SU-DHL-6 (cell line): ENCODE results near the gene RGS6.

Experiments used
- H2AFZ ChIP-seq: fragments of 200-600 bp; sonication (generic); 2 replicates; pipeline ENCODE4 v1.6.1; 2014; ENCODE audit warnings: low read depth, mild to moderate bottlenecking, moderate library complexity, mixed read lengths, antibody characterized with exemption, low read length; ENCODE audit not compliant: severe bottlenecking
- H3F3A ChIP-seq: fragments of 200-600 bp; shearing (Covaris generic); 2 replicates; pipeline ENCODE4 v1.6.0; 2016; ENCODE audit warnings: antibody characterized with exemption, mild to moderate bottlenecking; ENCODE audit not compliant: insufficient read depth
- H3K27ac ChIP-seq: fragments of 200-600 bp; sonication (generic); 2 replicates; pipeline ENCODE4 v1.5.1; 2016; ENCODE audit warnings: low read depth, mild to moderate bottlenecking, low read length, moderate library complexity, mixed read lengths
- H3K27me3 ChIP-seq: fragments of 200-600 bp; sonication (generic), shearing (Covaris generic); 2 replicates; pipeline ENCODE4 v1.6.0; 2014; ENCODE audit warnings: mild to moderate bottlenecking, low read length
- H3K36me3 ChIP-seq: fragments of 200-600 bp; sonication (generic); 2 replicates; pipeline ENCODE4 v1.6.1; 2014; ENCODE audit warnings: mild to moderate bottlenecking, low read length, mixed read lengths
- H3K4me2 ChIP-seq: fragments of 300-600, 200-600 bp; shearing (Covaris generic), sonication (generic); 2 replicates; pipeline ENCODE4 v1.6.0; 2014; ENCODE audit warnings: low read length, low read depth, mild to moderate bottlenecking; ENCODE audit not compliant: poor library complexity, severe bottlenecking
- H3K4me3 ChIP-seq: fragments of 200-600 bp; sonication (generic); 2 replicates; pipeline ENCODE4 v1.5.1; 2014; ENCODE audit warnings: antibody characterized with exemption, low read length, mild to moderate bottlenecking, mixed read lengths; ENCODE audit not compliant: insufficient read depth, poor library complexity, severe bottlenecking
- H3K79me2 ChIP-seq: fragments of 200-600 bp; sonication (generic); 2 replicates; pipeline ENCODE4 v1.6.1; 2014; ENCODE audit warnings: mild to moderate bottlenecking, low read length, moderate library complexity; ENCODE audit not compliant: insufficient read depth
- H3K9ac ChIP-seq: fragments of 200-600 bp; sonication (generic); 2 replicates; pipeline ENCODE4 v1.7.0; 2014; ENCODE audit warnings: mild to moderate bottlenecking, low read length
- H3K9me2 ChIP-seq: fragments of 200-600 bp; sonication (generic); replicated peaks from 2 replicates; pipeline ENCODE4 v1.6.1; 2014; ENCODE audit warnings: low read length; ENCODE audit not compliant: insufficient read depth
- H3K9me3 ChIP-seq: fragments of 200-600 bp; sonication (generic); 2 replicates; pipeline ENCODE4 v1.6.1; 2014; ENCODE audit warnings: low read length, mixed read lengths; ENCODE audit not compliant: insufficient read depth
- H4K20me1 ChIP-seq: fragments of 200-600 bp; sonication (generic); 2 replicates; pipeline ENCODE4 v1.6.1; 2014; ENCODE audit warnings: low read depth, mild to moderate bottlenecking, antibody characterized with exemption, low read length, moderate library complexity, mixed read lengths
- CTCF ChIP-seq: fragments of 200-600 bp; sonication (generic); IDR thresholded peaks from one replicate; pipeline ENCODE4 v1.5.1; 2017; ENCODE audit warnings: antibody characterized with exemption, mild to moderate bottlenecking, low read length, moderate library complexity; ENCODE audit not compliant: insufficient read depth, poor library complexity, severe bottlenecking
- EZH2phosphoT487 ChIP-seq: fragments of 200-600 bp; sonication (generic), shearing (Covaris generic); conservative IDR thresholded peaks from 2 replicates; pipeline ENCODE4 v1.6.1; 2018; ENCODE audit warnings: mild to moderate bottlenecking, antibody characterized with exemption, low read length, moderate library complexity, mixed read lengths

The RGS6 gene

DNA sequence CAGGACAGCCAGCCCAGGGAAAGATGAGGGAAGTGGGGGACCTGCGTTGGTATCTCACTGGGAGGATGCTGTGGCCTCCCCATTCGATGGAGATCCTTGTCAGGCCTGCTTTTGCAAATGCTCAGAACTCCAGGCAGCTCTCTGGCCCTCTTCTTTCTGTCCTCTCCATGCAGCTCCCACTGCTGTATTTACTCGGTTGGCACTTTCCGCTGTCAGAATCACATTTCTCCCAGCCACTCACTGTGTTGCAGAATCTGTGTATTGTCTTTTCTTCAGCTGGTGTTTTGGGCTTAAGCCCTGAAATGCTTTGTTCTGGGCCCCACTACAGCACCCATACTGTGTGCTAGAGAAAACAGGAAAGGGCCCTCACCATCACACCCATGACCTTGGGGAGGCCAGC lies 401.1 kb downstream of the RGS6 start:
- no peak overlapping the region for H3K9ac ChIP-seq
- H4K20me1 ChIP-seq, result no peaks in the 10 kb centered on the region
- no peaks in the 10 kb centered on the region for H3K9me2 ChIP-seq
- no peak overlapping the region for H3K4me3 ChIP-seq
- no peak overlapping the region for H3K4me2 ChIP-seq
- no peak overlapping the region for H3K27ac ChIP-seq
- H3F3A ChIP-seq, result no peaks in the 10 kb centered on the region
- H3K36me3 ChIP-seq, result no peaks in the 10 kb centered on the region
- no peak overlapping the region for H2AFZ ChIP-seq
- no peaks in the 10 kb centered on the region for H3K79me2 ChIP-seq
- H3K27me3 ChIP-seq, result no peaks in the 10 kb centered on the region
- TF ChIP-seq CTCF (no peak), EZH2phosphoT487 (no peak)
- H3K9me3 ChIP-seq, result no peaks in the 10 kb centered on the region

DNA sequence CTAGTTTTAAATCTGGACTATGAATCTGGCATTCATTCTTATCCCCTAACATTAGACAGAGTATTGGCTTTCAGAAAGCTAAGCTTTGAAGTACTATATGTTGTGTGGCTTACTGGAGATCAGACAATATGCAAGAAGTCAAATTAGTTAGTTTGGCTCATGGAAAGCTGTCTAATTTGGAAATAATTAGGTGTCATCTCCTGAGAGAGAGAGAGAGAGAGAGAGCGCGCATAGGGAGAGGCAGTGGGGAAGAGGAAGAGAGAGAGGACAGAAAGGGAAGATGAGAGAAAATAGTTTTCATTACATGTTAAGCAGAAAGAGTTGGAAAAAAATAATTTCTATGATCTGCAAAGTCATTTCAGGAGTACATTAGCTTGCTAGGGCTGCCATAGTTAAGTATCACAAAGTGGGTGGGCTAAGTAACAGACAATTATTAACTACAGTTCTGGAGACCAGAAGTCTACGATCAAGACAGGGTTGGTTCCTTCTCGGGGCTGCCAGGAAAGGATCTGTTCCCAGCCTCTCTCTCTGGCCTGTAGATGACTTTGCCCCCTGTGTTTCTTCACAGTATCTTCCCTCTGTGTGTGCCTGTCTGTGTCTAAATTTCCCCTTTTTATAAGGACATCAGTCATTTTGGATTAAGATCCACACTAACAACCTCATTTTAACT lies 404.2 kb downstream of the RGS6 start:
- Histone ChIP-seq H3K27ac (no peak overlapping the region), H3K79me2 (no peaks in the 10 kb centered on the region), H3K4me3 (no peak overlapping the region), H3F3A (no peaks in the 10 kb centered on the region), H3K4me2 (no peak overlapping the region), H3K9ac (no peak overlapping the region), H3K36me3 (no peaks in the 10 kb centered on the region), H4K20me1 (no peaks in the 10 kb centered on the region), H3K9me2 (no peaks in the 10 kb centered on the region), H2AFZ (no peak overlapping the region), H3K27me3 (no peaks in the 10 kb centered on the region), H3K9me3 (no peaks in the 10 kb centered on the region)
- TF ChIP-seq EZH2phosphoT487 (no peak), CTCF (no peak)

- H3K9me3 ChIP-seq, result no peaks in the 10 kb centered on the region
These were observed 409.0 kb downstream of the RGS6 start for GRCh38 chr14:72341237-72341636.

More at GRCh38 chr14:72341237-72341636, 409.0 kb downstream of the RGS6 start:
- Histone ChIP-seq H3K27me3 (no peaks in the 10 kb centered on the region), H3K9me2 (no peaks in the 10 kb centered on the region), H4K20me1 (no peaks in the 10 kb centered on the region), H3K27ac (no peak overlapping the region), H2AFZ (no peak overlapping the region), H3F3A (no peaks in the 10 kb centered on the region), H3K9ac (no peak overlapping the region), H3K4me2 (no peak overlapping the region), H3K36me3 (no peaks in the 10 kb centered on the region), H3K79me2 (no peaks in the 10 kb centered on the region), H3K4me3 (no peak overlapping the region)
- TF ChIP-seq EZH2phosphoT487, result no peak
- no peak for TF ChIP-seq CTCF
